GM18517 (cell line): Measurements from ENCODE around the gene JADE2.
"Not testable (repeated sequence)": the region's sequence is repeated elsewhere in the genome, so short reads cannot be mapped to it uniquely, and the experiment has no call there.

Experiments used
- ATAC-seq: cut with Tn5 transposase; IDR thresholded peaks from one replicate; pipeline ENCODE4 v1.9.1; 2021; ENCODE audit warnings: mild to moderate bottlenecking, moderate library complexity; ENCODE audit not compliant: unreplicated experiment

The JADE2 gene

GRCh38 chr5:134583766-134584165 lies 58.3 kb downstream of the JADE2 start:
- no peak for ATAC-seq

GRCh38 chr5:134584662-134585061 lies 59.2 kb downstream of the JADE2 start:
- ATAC-seq, result no peak

- ATAC-seq, result no peak
These were observed 60.5 kb downstream of the JADE2 start for GRCh38 chr5:134585966-134586365.

GRCh38 chr5:134586866-134587524 lies 61.5 kb downstream of the JADE2 start:
- ATAC-seq, result peak; percentile 66

- ATAC-seq, result no peak
These were observed 65.7 kb downstream of the JADE2 start for GRCh38 chr5:134590992-134591659.

GRCh38 chr5:134592141-134592746 lies 66.8 kb downstream of the JADE2 start:
- ATAC-seq, result no peak

- no peak for ATAC-seq
These were observed 68.9 kb downstream of the JADE2 start for GRCh38 chr5:134594336-134594735.

GRCh38 chr5:134594797-134595457 lies 69.5 kb downstream of the JADE2 start:
- ATAC-seq, result peak; percentile 76

GRCh38 chr5:134595458-134595838 lies 70.0 kb downstream of the JADE2 start:
- peak; percentile 5 for ATAC-seq

- not testable (repeated sequence) for ATAC-seq
These were observed 74.3 kb downstream of the JADE2 start for GRCh38 chr5:134599820-134600219.

- ATAC-seq, result no peak
These were observed 75.1 kb downstream of the JADE2 start for GRCh38 chr5:134600600-134600999.

GRCh38 chr5:134603059-134603458 lies 77.6 kb downstream of the JADE2 start:
- ATAC-seq, result no peak

- no peak for ATAC-seq
These were observed 79.4 kb downstream of the JADE2 start for GRCh38 chr5:134604908-134605307.

GRCh38 chr5:134606726-134607125 lies 81.3 kb downstream of the JADE2 start:
- ATAC-seq, result no peak

- no peak for ATAC-seq
These were observed 83.1 kb downstream of the JADE2 start for GRCh38 chr5:134608555-134608954.

GRCh38 chr5:134609232-134609851 lies 83.9 kb downstream of the JADE2 start:
- peak; percentile 50 for ATAC-seq

GRCh38 chr5:134610725-134611124 lies 85.3 kb downstream of the JADE2 start:
- ATAC-seq, result no peak

- no peak for ATAC-seq
These were observed 86.0 kb downstream of the JADE2 start for GRCh38 chr5:134611515-134611914.

GRCh38 chr5:134614450-134615085 lies 89.1 kb downstream of the JADE2 start:
- no peak for ATAC-seq

- ATAC-seq, result no peak
These were observed 95.2 kb downstream of the JADE2 start for GRCh38 chr5:134620634-134621033.

- ATAC-seq, result no peak
These were observed 100.1 kb downstream of the JADE2 start for GRCh38 chr5:134625559-134625958.
